Coronary artery (tissue), 2 donors: ENCODE results near the gene IL7R.

Experiments
- DNase-seq: peaks from one replicate; pipeline ENCODE4 v3.0.0-alpha.2; 2017; ENCODE audit warnings: low spot score
- H3K27ac ChIP-seq, 2 donors: fragments of 200-600 bp; sonication (generic); one replicate each; pipeline ENCODE4 v1.5.1; 2016 to 2019
- H3K4me3 ChIP-seq: fragments of 200-600 bp; sonication (generic); 2 replicates; pipeline ENCODE4 v1.5.1; 2016; ENCODE audit warnings: mild to moderate bottlenecking, moderate library complexity
- TF ChIP-seq, protein P1 (sequence below): fragments of 200-600 bp; sonication (generic); IDR thresholded peaks from one replicate; pipeline ENCODE4 v1.5.1; 2019; ENCODE audit warnings: antibody characterized with exemption

The IL7R gene

DNA sequence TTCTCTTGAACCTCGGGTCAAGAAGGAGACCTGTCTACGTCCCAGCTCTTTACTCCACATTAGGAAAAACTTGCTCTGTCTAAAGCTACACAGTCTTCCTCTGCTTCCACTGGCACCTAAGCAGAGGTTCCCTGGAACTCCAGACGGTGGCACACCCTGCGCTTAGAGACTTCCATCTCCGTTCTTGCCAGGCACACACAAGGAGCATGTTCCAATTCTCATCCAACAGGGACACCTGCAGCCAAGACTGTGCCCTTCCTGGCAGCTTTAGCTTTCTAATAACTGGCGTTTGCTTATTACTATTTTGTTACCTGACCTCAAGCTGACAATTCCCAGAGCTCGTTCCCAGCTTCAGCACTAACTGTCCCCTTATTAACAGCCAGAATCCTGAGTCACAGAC, 65.8 kb downstream of the IL7R start:
- TF ChIP-seq, protein P1, sequence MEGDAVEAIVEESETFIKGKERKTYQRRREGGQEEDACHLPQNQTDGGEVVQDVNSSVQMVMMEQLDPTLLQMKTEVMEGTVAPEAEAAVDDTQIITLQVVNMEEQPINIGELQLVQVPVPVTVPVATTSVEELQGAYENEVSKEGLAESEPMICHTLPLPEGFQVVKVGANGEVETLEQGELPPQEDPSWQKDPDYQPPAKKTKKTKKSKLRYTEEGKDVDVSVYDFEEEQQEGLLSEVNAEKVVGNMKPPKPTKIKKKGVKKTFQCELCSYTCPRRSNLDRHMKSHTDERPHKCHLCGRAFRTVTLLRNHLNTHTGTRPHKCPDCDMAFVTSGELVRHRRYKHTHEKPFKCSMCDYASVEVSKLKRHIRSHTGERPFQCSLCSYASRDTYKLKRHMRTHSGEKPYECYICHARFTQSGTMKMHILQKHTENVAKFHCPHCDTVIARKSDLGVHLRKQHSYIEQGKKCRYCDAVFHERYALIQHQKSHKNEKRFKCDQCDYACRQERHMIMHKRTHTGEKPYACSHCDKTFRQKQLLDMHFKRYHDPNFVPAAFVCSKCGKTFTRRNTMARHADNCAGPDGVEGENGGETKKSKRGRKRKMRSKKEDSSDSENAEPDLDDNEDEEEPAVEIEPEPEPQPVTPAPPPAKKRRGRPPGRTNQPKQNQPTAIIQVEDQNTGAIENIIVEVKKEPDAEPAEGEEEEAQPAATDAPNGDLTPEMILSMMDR: no peak
- DNase-seq: no peak
- no peak overlapping the region for H3K4me3 ChIP-seq
- no peak overlapping the region for H3K27ac ChIP-seq

DNA sequence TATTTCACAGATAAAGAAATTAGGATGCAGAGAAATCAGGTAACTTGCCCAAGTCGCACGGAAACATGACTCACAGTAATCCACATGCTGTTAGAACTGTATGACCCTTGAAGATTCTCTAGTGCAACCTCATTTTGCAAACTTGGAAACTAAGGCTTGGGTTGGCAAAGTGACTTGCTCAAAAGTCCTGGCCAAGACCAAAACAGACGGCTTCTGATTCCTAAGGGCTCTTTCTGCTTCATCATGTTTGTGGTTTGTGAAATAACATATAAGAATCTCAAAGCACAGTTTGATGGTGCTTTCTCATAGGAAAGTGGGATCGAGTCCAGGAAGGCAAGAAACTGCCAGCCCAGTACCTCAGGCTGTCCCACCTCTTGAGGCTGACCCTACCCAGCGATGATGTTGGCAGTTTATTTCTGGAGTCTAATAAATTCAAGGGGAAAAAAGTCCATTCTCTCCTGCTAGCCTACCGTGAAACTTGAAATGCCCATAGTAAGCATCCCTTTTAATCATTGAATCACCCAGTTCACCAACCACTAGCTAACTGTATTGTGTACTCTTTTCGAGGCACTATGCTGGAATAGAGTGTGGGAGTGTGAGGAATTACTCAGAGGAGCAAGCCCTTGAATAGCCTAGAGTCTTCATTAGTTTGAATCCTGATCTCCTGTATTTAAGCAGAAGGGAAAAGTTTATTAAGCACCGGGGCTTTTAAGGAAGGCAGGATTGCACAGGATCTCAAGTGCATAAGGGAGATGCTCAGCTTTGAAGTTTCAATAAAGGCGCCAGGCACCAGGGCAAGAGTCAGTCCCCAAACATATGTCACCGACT, 67.6 kb downstream of the IL7R start:
- Histone ChIP-seq H3K27ac (no peak overlapping the region), H3K4me3 (peak overlapping the region; percentile 25)
- TF ChIP-seq, protein P1: no peak
- DNase-seq: no peak

DNA sequence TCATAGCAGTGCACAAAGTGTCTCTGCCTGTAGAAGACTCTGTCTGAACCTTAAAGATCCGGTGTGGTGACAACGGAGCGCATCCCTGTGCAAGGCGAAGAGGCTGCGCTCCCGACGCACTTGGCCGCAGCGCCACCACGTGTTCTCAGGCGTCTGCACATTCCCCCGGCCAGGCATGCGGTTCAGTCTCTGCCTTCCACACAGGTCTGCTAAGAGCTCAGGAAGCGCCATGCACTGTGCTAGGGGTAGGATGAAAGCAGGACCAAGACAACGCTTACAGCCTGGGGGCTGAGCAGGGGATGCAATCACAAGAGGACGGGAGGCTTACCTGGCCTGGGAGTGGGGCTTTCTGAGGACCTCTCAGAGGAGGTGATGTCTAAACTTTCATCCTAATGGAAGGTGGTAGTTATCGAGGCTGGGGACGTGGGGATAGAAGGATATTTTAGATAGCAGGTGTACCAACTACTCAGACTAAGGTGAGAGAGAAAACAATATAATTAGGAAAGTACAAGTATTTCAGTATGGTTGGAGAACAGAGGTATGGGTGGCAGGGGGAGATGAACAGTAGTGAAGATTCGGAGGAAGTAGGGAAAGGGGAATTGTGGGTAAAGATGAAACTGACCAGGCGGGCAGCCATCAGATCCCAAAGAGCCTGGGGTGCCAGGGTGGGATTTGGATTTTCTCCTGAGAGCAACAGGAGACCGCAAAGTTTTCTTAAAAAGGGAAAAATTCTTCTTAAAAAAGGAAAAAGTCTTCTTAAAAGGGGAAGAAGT, 68.4 kb downstream of the IL7R start:
- DNase-seq: no peak
- no peak overlapping the region for H3K27ac ChIP-seq
- H3K4me3 ChIP-seq: peak overlapping the region; percentile 25
- TF ChIP-seq, protein P1: no peak

DNA sequence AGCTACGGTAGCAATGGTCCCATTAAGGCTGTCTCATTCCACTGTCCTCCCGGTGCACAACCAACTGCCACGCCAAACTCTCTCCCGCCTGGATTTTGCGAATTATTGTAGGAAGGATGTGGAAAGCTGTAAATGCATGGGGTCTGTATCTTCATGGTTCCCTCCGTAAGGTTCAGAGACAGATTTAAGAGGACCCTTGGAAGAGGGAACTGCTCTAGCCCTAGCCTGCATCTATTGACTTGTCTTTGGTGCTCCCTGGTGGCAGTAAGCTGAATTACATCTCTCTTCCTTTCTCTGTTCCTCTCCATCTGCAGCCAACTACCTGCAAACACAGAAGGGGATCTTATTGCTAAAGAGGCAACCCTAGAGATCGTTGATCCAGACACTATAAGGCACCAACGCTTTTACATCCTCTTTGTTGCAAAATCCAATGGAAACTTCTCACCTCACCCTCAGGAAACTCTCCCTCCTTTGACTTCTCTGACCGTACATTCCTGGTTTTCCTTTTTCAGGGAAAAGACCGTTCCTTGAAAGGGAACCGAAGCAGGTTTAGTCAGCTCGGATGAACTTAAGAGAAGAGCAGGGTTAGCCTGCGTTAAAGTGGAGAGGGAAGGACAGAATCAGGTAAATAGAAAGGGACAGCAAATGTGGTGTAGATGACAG, 69.8 kb downstream of the IL7R start:
- TF ChIP-seq, protein P1: peak; percentile 44
- DNase-seq: no peak
- Histone ChIP-seq H3K27ac (no peak overlapping the region), H3K4me3 (peak overlapping the region; percentile 30)
